NCI-H460 (cell line): ENCODE results near the gene CPA4. TPM values are rescaled to one million over a fixed set of nuclear protein-coding genes. Genes with fewer than 3 reads are reported as not detected.
"Not testable (repeated sequence)": the region's sequence is repeated elsewhere in the genome, so short reads cannot be mapped to it uniquely, and the experiment has no call there.

Experiments
- DNase-seq: peaks from one replicate; pipeline ENCODE4 v3.0.0-alpha.2; 2016; ENCODE audit warnings: low read depth; ENCODE audit errors: extremely low read depth
- total RNA-seq: library from RNA; depleted of rRNA; stranded (reverse); fragments of >200 nt; shearing (Covaris generic); gene quantifications from 2 replicates; pipeline ENCODE4 v1.2.3, GENCODE V29; 2014

The CPA4 gene
- total RNA-seq, 1 experiment from 2014 or later = 1.6 TPM

DNA sequence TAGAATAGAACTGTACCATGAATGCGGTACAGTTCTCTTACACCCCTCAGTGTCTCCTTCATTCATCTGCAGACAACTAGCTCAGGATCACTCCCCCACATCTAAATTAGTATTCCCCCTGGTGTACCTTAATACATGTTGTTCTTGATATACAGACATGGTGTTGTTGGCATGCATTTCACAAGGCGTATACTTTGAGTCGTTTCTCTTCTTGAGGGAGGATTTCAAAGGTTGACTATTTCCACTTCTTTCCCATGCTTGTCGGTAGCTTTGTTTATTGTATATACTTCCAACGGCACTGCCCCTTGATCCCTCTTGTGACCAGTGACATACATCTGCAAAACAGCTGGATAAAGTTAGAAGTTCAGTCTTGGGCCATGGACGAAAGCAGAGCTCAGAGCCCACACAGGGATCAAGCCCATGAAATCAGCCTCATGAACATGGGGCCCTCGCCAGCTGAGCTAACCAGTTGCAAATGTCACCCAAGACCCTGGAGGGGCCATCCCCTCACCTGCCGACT is 8.6 kb downstream of the CPA4 start:
- no peak for DNase-seq

DNA sequence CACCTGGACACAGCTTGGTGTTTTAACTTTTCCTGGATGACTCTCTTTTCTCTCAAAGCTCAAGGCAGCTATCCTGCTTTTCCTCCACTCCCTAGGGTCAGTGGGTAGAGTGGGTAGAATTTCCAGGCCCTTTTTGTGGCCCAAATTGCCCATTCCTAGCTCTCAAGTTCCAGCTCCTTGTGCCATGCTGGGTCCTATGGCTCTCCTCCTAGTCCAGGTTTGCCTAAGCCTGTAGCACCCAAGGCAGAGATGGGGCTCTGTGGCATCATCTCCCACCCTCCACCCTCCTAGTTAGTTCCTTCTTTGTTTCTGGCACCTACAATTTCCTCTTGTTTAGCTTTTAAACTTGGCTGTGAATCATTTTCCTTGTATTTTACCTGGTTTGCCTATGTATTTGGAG is 9.7 kb downstream of the CPA4 start:
- no peak for DNase-seq

DNA sequence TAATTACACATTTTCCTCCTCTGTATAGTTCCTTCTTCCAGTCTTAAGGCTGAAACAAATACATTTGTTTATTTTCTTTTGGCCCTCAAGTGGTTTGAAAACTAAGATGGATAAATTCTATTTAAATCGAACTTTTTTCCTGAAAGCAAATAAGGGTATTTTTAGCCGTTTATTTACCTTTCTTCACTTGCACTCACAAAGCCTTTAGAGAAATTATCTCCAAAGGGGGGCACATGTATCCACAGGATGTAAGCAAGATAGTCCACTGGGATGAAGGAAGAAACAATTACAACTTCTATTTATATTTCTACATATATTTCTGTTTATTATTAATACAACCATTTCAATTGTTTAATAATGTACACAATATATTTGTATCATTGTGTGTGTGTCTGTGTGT is 10.2 kb downstream of the CPA4 start:
- no peak for DNase-seq

DNA sequence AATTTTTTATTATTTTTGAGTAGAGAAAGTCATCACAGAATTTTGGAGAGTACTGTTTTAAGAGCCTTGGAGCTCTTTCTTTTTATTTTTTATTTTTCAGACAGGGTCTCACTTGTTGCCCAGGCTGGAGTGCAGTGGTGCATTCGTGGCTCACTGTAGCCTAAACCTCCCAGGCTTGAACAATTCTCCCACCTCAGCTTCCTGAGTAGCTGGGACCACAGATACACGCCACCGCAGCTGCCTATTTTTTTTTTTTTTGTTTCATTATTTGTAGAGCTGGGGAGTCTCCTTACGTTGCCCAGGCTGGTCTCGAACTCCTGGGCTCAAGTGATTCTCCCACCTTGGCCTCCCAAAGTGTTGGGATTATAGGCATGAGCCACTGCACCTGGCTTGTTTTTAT is 10.6 kb downstream of the CPA4 start:
- no peak for DNase-seq

DNA sequence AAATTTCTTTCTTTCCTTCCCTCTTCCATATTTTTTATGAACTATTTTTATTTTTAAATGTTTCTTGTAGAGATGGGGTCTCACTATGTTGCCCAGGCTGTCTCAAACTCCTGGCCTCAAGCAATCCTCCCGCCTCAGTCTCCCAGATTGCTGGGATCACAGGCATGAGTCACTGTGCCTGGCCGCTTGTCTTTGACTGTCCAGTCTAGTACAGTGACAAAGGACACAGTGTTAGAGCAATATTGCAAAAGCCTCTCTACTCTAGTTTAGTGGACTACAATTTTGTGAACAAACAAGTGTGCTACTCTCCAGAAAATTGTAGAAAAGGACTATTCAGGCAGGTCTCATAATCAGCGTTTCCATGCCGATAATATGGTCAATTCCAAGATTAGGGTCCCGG is 11.0 kb downstream of the CPA4 start:
- DNase-seq = no peak

DNA sequence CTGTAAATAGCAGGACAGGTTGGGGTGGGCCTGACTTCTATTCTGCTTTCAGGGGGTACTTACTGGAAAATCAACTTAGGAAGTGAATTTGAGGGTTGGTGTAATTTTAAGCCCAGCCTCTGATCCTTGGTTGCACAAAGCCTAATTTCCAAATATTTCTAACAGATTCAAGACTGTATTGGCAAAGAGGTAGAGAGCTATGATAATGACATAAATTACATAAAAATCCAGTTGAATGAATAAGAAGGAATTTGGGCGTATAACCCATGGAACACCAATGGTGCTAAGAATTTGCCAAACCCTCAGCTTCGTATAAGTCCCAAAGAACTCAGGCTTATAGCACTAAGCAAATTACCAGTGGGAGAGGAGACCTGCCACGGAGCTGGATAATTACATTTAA is 11.9 kb downstream of the CPA4 start:
- DNase-seq = no peak

DNA sequence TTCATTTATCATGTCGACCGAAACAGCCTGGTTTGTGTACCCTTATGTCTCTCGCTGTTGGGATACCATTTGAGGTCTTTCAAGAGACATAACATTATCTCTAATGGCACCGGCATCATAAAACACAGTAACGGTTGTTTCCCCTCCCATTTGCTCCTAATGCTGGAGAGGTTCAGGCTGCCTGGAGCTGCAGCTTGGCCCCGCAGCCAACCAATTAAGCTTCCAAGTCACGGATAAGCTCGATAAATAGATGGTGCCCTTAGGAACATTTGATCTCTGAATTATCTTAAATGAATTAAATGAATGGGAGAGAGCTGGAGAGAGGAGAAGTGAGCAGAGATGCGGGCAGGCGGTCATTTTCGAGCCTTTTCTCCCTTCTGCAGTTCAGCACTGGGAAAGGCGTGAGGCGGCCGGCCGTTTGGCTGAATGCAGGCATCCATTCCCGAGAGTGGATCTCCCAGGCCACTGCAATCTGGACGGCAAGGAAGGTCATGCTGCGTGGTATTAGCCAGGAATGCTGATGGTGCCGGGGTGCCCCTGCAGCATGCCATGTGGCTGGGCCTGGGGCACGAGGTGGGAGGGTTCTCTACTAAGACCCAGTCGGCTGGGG is 12.6 kb downstream of the CPA4 start:
- DNase-seq = no peak

DNA sequence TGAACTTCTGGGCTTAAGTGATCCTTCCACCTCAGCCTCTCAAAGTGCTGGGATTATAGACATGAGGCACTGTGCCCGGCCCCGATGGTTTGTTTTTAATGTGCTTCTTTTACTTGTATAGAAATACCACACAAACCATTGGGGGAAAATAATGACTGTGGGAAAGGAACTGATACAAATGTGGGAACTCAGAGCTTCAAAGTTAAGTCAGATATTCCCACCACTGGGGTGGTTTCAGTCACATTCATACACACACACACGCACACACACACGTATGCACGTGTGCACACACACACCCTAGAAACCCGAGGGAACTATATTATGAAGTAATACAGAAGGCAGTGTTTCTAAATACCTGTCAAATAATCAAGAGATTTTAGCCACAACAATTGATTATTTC is 17.0 kb downstream of the CPA4 start:
- DNase-seq = no peak

DNA sequence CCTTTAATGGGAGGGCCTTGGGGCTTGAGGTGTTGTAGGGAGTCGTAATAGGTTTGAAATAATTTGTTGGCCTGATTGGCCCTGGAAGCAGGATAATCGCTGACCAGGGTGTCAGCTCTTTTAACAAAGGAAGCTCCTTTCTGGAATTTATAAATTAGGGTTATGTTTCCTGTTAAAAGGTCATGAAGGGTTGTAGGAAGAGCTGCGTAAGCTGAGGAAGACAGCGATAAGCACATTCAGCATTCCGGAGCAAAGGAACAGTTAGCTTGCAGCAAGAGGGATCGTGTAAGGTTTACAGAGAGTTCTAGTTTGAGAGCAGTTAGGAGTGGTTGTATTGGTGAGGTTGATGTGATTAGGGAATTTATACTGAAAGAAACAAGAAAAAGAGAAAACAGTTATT is 21.3 kb downstream of the CPA4 start:
- DNase-seq = no peak

DNA sequence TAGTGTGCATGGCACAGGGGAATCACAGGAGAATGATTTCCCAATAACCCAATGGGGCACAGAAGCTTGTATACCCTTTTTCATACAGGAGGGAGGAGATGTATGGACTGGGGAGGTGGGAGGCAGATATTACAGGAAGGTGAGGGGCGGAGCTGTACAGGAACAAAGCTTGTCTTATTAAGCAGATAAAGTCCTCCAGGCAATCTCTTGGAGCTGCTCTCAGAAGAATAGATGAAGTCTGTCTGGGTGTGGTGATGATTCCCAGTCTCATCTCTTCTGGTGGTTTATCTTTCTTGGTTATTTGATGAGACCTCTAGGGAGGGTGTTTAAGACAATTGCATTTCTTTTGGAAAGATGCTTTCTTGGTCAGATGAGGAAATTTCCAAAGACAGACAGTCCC is 26.6 kb downstream of the CPA4 start:
- DNase-seq = no peak

DNA sequence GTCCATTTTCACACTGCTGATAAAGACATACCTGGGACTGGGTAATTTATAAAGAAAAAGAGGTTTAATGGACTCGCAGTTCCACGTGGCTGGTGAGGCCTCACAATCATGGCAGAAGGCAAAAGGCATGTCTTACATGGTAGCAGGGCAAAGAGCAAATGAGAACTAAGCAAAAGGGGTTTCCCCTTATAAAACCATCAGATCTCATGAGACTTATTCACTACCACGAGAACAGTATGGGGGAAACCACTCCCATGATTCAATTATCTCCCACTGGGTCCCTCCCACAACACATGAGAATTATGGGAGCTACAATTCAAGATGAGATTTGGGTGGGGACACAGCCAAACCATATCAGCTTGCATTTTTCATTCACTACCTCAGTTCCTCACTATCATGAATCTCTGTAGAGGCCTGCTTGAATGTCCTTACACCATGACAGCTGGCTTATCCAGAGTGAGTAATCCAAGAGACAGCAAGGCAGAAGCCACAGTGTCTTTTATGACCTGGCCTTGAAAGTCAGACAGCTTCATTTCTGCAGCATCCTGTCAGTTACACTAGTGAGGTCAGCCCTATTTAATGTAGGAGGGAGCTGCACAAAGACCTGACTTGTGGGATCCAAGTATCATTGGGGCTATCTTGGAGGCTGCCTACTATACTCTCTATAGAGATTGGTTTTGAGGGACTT is 28.7 kb downstream of the CPA4 start:
- DNase-seq = not testable (repeated sequence)

DNA sequence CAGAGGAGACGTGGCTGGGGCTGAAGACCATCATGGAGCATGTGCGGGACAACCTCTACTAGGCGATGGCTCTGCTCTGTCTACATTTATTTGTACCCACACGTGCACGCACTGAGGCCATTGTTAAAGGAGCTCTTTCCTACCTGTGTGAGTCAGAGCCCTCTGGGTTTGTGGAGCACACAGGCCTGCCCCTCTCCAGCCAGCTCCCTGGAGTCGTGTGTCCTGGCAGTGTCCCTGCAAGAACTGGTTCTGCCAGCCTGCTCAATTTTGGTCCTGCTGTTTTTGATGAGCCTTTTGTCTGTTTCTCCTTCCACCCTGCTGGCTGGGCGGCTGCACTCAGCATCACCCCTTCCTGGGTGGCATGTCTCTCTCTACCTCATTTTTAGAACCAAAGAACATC is 29.7 kb downstream of the CPA4 start:
- DNase-seq = no peak

DNA sequence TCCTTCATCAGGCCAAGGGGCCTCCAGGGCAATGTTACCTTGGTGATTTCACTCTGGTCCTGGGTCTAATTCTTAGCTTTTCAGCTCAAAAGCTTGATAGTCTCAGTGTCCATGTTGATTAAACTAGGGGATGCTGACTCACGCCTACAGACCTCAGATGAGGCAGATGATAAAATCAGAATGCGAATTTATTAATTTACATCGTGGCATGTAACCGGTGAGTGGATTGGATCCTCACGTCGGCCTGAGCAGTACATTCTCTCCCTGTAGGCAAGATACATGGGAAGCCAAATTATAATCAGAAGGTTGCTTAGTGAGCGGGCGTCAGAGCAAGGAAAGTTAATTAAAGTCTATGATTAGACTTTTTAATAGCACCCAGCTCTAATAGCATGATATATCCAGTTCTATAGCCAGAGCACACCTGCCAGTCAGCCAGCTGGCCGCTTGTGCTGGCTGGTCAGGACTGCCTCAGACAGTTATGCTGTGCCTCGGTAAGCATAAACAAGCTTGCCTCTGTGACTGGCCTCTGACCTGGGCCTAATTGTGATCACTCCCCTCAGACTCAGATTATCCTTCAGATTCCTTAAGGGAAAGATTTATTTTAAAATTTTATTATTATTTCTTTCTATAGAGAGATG is 31.5 kb downstream of the CPA4 start:
- no peak for DNase-seq

DNA sequence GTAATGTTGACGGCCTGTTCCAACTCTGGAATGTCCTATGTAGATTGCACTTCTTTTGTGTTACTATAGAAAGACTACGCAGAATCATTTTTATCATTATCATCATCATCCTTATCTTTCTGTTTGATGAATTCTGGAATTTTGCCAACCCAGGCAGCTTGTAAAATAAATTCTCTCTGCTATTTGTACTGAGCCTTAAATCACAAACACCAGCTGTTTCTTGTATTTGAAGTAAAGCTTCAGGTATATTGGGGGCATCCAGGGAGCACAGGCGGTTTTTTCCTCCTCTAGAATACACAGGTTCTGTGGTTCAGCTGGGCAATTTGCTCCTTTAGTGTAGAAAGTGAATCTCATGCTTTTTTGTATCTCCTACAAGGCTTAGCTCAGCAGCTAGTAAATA is 36.7 kb downstream of the CPA4 start:
- DNase-seq = no peak

DNA sequence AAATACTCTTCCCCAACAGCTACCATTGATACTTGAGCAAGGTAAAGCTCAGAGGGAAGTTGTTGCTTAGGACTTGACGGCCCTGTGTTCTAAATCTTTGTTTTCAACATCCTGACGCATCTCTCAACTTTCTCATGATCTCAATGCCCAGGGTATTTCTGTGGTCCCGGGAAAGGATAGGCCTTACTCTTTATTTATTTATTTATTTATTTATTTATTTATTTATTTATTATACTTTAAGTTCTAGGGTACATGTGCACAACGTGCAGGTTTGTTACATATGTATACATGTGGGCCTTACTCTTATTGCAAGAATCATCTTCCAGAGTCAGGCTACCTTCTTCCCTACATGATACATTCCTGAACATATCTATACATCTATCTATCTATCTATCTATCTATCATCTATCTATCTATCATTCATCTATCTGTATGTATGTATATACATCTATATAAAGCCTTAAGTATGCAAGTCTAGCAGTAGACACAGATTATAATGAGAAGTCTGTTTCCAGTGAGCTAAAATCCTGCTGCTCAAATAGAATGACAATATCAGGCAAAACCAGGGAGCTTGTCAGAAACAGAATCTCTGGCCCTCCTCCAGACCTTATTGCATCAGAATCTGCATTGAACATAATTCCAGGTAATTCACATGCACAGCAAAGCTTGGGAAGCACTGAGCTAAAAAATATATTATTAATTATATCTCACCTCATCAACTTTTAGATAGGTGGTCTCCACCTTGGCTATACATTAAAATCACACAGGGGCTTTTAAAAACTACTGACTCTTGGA is 39.5 kb downstream of the CPA4 start:
- DNase-seq = no peak

DNA sequence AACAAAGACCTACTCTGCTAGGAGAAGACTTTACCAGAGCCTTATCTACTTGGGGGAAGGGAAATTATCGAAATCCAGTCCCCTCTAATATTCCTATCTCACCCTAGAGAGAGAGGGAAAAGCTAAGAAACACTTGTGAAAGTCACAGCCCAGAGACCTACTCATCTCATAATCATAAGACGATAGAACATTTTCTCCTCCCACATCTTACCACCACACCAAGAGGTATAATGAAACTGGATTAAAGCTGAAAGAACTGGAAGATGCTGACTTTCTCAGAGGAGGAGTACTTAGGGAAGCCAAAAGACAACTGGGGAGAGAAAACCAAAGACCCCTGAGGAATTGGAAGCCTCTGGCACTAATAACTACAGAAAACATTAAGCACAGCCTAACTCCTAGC is 40.9 kb downstream of the CPA4 start:
- DNase-seq = no peak

DNA sequence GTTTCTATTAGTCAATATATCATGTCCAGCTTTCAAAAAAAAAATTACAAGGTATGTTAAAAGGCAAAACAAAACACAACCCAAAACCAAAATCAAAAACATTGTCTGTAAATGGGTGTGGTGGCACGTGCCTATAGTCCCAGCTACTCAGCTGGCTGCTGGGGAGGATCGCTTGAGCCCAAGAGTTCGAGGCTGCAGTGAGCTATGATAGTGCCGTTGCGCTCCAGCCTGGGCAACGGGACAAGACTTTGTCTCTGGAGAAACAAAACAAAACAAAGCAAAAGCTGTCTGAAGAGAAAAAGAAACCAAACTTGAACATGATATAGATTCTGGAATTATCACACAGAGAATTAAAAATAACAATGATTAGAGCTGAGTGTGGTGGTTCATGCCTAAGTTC is 41.3 kb downstream of the CPA4 start:
- DNase-seq = no peak

DNA sequence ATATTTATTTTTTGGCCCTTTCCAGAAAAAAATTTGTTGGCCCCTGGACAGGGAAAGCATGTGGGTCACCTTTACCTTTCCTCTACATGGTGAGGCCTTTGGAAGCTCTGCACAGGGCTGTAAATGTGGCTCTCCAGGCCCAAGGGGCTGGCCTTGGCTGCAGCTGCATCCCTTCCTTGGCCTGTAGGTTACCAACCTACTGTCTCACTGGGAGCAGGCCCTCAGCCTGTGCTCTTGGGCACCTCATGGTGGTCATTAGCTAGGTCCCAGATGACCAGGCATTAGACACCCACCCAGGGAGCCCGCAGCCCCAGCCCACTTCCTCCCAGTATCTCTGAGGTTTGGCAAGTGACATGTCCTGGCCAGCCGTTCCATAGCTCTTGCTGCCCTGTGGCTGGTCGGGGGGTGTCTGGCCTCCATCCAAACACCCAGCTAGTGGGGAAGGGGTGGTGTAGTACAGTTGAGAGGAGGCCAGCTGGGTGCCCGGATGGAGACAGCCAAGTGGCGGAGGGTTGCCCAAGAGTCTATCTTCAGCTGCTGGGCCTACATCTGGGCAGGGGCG is 44.5 kb downstream of the CPA4 start:
- DNase-seq = no peak

DNA sequence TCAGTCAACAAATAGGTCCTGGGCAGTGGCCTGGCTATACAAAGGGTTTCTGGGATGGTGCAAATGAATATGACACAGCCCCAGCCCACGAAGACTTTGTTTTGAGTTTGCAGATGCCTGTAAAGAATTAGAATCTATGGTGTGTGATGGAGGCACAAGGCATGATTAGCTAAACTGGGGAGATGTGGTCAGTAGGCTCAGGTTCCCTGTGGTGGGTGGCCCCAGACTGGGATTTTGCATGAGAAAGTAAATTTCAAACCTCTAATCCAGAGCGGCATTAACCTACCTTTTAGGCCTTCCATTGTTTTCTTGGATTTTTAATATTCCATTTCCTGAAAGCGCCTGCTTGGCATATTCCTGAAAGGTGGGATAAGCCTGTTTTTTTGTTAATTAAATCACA is 45.3 kb downstream of the CPA4 start:
- DNase-seq = no peak

DNA sequence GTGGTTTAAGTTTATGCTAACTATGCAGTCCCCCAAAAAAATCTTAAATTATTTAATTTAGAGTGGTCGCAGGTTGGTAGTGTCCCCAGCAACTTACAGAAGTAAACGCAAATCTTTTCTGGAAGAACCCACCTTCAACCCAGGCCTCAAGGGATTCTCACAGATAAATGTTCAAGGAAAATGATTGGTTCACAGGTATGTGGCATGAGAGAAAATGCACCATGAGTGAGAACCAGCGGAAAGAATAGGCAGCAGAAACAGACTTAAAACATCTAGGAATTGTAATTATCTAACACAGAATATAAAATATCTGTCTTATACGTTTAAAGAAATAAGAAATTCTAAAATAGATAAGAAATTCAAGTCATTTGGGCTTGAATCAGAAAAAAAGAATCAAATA is 48.9 kb downstream of the CPA4 start:
- no peak for DNase-seq
